Lung (tissue), 12 donors: ENCODE measurements around the gene VTI1A. TPM values are rescaled to one million over a fixed set of nuclear protein-coding genes. Genes with fewer than 3 reads are reported as not detected.

Experiments
- ATAC-seq: fragments of 200-7000 bp; cut with Tn5 transposase; one replicate; pipeline ENCODE4 v1.9.1; 2020; ENCODE audit warnings: moderate number of reproducible peaks; ENCODE audit not compliant: insufficient read depth, low FRiP score
- DNase-seq, 3 donors: peaks; one replicate each; pipeline ENCODE4 v3.0.0-alpha.2; 2013 to 2017
- H3K27ac ChIP-seq, 2 donors: one replicate each; pipeline ENCODE4 v1.5.1; 2013; ENCODE audit warnings: mild to moderate bottlenecking in 2 of 2, moderate library complexity in 2 of 2, control low read depth in 1 of 2, inconsistent platforms in 1 of 2, low read depth in 1 of 2, low read length in 1 of 2
- H3K27me3 ChIP-seq, 3 donors: one replicate each; pipeline ENCODE4 v1.5.1; 2013; ENCODE audit warnings: low read length in 2 of 3; ENCODE audit not compliant: control insufficient read depth in 3 of 3, insufficient read depth in 3 of 3
- H3K36me3 ChIP-seq, 4 donors: one replicate each; pipeline ENCODE4 v1.5.1; 2013; ENCODE audit warnings: low read length in 4 of 4, mild to moderate bottlenecking in 1 of 4, moderate library complexity in 1 of 4; ENCODE audit not compliant: control insufficient read depth in 4 of 4, insufficient read depth in 4 of 4
- H3K4me1 ChIP-seq, 5 donors: one replicate each; pipeline ENCODE4 v1.5.1; 2013; ENCODE audit warnings: low read length in 5 of 5, mild to moderate bottlenecking in 2 of 5, moderate library complexity in 1 of 5; ENCODE audit not compliant: control insufficient read depth in 5 of 5, insufficient read depth in 5 of 5
- H3K4me3 ChIP-seq: one replicate; pipeline ENCODE4 v1.5.1; 2013; ENCODE audit warnings: mild to moderate bottlenecking, control low read depth, moderate library complexity
- H3K9ac ChIP-seq, 2 donors: one replicate each; pipeline ENCODE4 v1.5.1; 2013; ENCODE audit warnings: low read length in 2 of 2, control low read depth in 1 of 2; ENCODE audit not compliant: insufficient read depth in 1 of 2
- H3K9me3 ChIP-seq, 4 donors: one replicate each; pipeline ENCODE4 v1.5.1; 2013; ENCODE audit warnings: low read length in 3 of 4, mild to moderate bottlenecking in 1 of 4, moderate library complexity in 1 of 4; ENCODE audit not compliant: control insufficient read depth in 4 of 4, insufficient read depth in 3 of 4
- CTCF ChIP-seq: IDR thresholded peaks from 2 replicates; pipeline ENCODE4 v1.5.1; 2012; ENCODE audit warnings: mild to moderate bottlenecking; ENCODE audit errors: control extremely low read depth, extremely low read depth
- WGBS, 2 donors: extraction: QIAGEN DNeasy Blood & Tissue Kit; methylation state at CpG; one replicate each; pipeline ENCODE4 v1.1.7; 2013; 5-methylcytosine and 5-hydroxymethylcytosine counted together
- polyA plus RNA-seq, 2 donors: library from polyadenylated mRNA; stranded (reverse); fragments of 200-250 nt; gene quantifications; one replicate each; pipeline ENCODE4 v1.2.1, GENCODE V29; 2013
- total RNA-seq, 2 donors: library from RNA; depleted of rRNA in 1 of 2; stranded (reverse); fragments of >200 nt in 1 of 2; gene quantifications; one replicate each; pipeline ENCODE4 v1.2.1, GENCODE V29; 2014 to 2021
- donor health status: control.
- donor health status: control.
- donor health status: Bipolar disorder and iron deficiency.
- donor health status: healthy.
- donor health status: DM: yes; HTN: yes; CAD: no.

Gene VTI1A
- total and polyA plus RNA-seq, 4 donors: 9.2 to 48.2 (median 28.4) TPM

DNA sequence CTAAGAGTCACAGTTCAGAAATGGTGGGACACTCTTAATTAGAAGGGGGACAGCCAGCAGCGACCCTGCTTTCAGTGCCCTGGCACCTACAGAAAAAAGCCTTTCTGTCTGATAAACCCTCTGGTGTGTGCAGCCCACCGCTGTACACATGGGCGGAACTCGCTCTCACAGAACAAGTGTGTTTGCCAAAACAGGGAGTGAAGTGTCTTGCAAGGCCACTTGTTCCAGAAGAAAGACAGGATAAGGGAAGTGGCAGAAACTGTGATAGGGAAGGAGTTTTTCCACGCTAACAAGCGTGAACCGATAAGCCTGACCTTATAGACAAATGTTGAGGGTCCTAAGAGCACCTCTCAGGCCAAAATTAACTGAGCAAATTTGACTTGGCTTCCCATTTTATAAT lies 299.3 kb downstream of the VTI1A start:
- Histone ChIP-seq H3K9ac (no peak overlapping the region), H3K4me1 (peaks cover 3 to 7% (median 4%) of the 10 kb centered on the region in 5 donors), H3K9me3 (no peaks in the 10 kb centered on the region), H3K27ac (no peak overlapping the region), H3K4me3 (no peak overlapping the region), H3K27me3 (no peaks in the 10 kb centered on the region), H3K36me3 (no peaks in the 10 kb centered on the region)
- TF ChIP-seq CTCF: no peak
- DNase-seq (peak in 2 of 3 donors; percentile 35 to 52), ATAC-seq (no peak)
- 71 to 94% methylated on average over 7 of the region's 7 CpGs for WGBS, 2 donors

- H3K27me3 ChIP-seq: no peaks in the 10 kb centered on the region
- DNase-seq: peak in 2 of 3 donors; percentile 37 to 40
- H3K27ac ChIP-seq: no peak overlapping the region
- 70 to 87% methylated on average over 6 of the region's 6 CpGs for WGBS, 2 donors
- H3K36me3 ChIP-seq: no peaks in the 10 kb centered on the region
- no peak for ATAC-seq
- peaks cover 1 to 8% (median 3%) of the 10 kb centered on the region in 5 donors for H3K4me1 ChIP-seq
- H3K9ac ChIP-seq: no peak overlapping the region
- TF ChIP-seq CTCF: no peak
- no peak overlapping the region for H3K4me3 ChIP-seq
- H3K9me3 ChIP-seq: no peaks in the 10 kb centered on the region
Observed at GRCh38 chr10:112750427-112751167, 303.6 kb downstream of the VTI1A start.

DNA sequence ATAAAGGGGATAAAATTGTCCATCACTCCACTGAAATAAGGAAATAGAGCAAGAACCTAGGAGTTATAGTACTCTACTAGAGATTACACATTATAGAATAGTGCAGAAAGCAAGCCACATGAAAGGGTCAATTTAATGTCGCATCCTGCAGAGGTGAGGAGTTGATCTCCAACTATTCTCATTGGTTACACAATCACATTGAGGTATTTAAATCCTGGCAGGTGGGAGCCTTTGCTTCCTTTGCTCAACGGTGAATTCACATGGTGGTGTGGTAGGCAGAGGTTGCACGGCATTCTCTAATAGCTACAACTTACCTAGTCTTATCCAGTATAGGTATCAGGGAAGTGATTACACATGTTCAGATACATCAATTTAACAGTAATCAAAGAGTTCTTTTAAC lies 304.6 kb downstream of the VTI1A start:
- no peak for ATAC-seq
- 89 to 95% methylated on average over 3 of the region's 3 CpGs for WGBS, 2 donors

More for the DNA sequence above, 304.6 kb downstream of the VTI1A start:
- no peaks in the 10 kb centered on the region for H3K9me3 ChIP-seq
- no peak for DNase-seq
- no peak for TF ChIP-seq CTCF
- no peak overlapping the region for H3K4me3 ChIP-seq
- H3K9ac ChIP-seq: no peak overlapping the region
- H3K4me1 ChIP-seq: peaks cover 0 to 14% (median 2%) of the 10 kb centered on the region in 5 donors
- no peaks in the 10 kb centered on the region for H3K36me3 ChIP-seq
- no peak overlapping the region for H3K27ac ChIP-seq
- H3K27me3 ChIP-seq: no peaks in the 10 kb centered on the region
